DMS114 treated with DMSO at 0.1 percent for 48 hours (cell line): ENCODE measurements around the gene PIWIL4.

Source experiments
- DNase-seq: peaks from one replicate; lab custom pipeline; 2025; ENCODE audit not compliant: unreplicated experiment; lab: John Stamatoyannopoulos, UW

The PIWIL4 gene

DNA sequence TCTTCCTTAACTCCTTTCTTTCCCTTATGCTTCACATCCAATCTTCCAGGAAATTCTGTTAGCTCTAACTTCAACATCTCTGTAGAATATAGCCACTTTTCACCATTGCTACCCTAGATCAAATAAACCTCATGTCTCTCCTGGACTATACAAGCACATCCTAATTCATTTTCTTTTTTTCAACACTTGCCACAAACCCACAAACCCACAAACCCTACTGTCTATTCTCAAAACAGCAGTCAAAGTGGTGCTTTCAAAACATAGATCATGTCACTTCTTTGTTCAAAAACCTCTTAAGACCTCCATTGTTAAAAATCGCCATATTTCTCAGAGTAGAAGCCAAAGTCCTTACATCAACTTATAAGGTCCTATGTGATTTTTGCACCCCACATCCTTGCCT lies 94.3 kb downstream of the PIWIL4 start:
- no peak for DNase-seq

DNA sequence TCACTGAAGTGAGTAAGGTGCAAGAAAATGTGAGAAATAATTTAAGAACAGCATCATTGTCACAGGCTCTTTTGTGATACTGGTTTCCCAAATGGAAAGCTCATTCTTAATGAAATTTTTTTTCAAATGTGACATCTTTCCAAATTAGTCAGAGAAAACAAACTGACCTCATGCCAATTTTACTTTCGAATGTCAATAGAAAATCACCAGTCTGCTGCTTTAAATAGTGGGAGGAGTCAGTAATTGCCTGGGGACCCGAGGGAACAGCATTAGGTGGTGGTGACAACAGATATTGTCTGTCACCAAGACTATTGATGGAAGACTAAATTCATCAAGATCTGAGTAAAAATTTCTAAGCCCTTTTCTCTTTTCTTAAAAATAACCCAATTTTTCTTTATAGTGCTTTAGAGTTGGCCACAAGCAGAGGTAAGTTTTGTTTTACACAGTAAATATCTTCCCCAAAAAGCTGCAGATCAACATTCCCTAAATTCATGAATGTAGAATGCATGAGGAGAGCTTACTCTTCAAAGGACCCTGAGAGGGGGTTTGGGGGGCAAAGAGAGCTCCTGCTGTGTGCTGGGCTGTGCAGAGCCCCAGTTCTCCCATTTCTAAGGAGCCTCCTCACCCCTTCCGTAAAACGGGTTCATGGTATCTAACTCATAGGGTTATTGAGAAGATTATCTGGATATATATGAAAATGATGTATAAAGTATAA lies 95.1 kb downstream of the PIWIL4 start:
- no peak for DNase-seq

DNA sequence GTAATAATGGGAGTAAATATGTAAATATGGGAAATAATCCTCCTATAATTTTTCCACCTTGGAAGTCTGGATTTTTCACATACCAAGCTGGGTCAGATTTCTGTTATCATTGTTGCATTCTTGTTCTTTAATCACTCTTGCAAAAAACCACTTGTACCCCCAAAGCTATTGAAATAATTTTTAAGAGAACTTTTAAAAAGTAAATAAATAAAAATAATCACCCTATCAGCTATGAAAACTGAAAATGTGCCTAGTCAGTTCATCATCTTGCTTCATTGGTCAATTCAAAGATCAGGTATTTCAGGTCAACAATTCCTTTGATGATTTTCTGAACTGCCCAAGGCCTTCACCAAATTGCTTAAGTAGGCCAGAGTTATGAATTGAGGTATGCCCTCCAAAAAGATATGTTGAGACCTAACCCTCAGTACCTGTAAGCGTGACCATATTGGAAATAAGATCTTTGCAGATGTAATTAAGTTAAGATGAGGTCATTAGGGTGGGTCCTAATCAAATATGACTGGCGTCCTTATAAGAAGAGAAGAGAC lies 95.8 kb downstream of the PIWIL4 start:
- DNase-seq, result no peak

DNA sequence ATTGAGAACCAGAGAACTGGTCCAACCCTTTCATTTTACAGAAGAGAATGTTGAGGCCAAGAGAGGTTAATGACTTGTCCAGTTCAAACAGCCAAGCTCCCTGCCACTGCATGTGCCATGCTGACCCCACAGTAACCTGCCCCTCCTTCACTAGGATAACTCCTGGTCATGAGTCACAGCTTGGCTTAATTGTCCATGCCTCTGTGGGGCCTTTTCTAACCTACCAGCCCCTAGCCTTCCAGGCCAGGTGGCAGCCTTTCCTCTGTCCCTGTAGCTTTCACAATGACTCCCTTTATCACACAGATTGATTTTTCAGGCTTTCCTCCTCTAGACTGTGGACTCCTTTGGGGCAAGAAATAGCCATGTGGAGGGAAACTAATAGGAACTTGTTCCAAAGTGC lies 97.2 kb downstream of the PIWIL4 start:
- DNase-seq, result no peak

DNA sequence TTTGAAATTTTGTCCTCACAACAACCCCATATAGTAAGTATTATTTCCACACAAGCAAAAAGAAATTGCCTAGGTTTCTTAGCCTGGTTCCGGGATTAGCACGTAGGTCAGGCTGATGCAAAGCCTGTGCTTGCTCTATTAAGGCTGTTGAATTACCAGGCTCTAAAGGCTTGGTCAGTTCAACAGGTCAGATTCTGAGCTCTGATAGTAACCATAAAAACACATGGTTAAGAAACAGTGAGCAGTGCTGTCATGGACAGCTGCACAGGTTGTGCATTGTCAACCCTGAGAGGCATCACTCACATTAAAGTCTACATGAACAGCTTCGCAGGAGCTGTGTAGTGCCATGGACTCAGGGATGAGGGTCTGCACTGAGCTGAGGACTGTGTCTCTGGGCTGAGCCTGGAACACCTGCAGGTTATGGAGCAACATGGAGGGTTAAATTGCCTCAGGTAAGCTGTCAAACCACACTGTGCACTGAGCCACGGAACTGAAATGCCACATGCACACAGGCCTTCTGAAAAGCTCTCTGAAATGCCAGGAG lies 98.0 kb downstream of the PIWIL4 start:
- DNase-seq, result no peak

DNA sequence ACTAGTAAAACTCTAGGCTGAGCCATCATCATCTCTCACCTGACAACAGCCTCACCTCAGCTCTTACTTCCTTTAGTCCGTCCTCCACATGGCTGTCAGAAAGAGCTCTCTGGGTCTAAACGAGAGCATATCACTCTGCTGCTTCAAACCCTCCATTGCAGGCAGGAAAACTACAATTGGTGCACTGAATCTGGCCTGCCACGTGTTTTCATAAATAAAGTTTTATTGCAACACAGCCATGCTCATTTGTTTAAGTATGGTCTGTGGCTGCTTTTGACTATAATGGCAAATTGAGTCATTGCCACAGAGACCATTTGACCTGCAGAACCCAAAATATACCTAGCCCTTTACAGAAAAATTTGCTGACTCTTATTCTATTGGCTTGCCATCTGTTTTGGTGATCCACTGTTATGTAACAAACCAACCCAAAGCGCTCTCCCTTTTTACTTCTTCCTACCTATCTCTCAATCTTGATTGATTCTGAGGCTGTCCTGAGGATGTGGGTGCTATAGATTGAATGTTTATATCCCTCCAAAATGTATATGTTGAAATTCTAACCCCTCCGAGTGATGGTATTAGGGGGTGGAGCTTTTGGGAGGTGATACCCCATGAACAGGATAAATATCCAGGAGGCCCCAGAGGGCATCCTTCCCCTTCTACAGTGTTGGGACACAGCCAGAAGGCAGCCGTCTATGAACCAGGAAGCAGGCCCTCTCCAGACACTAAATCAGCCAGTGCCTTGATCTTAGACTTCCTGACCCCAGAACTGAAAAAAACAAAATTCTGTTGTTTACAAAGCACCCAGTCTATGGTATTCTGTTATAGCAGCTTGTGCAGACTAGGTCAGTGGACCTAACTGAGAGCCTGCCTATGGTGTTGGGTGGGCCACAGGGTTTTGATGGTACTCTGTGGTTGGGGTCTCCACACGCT lies 99.9 kb downstream of the PIWIL4 start:
- DNase-seq, result no peak

DNA sequence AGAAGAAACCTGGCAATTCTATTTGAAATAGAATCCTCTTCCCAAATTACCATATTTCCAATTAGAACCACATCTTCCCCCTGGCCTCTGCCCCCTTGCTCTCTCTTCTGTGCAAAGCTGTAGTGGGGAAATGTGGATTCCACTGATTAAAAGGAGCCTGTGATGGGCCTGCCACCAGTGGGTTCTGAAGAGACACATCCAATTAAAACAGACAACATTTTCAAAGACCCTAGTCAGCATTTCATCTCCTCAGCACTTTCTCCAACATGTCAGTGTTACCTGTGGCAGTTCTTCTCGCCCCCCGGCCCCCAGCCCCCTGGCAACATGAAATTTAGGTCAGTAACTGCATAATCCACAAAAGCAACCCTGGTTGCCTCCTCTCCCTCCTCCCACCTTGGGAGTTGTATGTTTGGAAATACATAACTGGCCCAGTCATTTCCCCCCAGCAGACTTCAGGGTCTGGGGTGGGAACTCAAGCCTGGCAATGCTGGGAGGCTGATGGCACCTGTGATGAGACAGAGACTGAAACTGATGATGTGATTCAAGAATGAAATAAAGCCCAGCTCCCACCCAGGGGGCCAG lies 101.1 kb downstream of the PIWIL4 start:
- no peak for DNase-seq

DNA sequence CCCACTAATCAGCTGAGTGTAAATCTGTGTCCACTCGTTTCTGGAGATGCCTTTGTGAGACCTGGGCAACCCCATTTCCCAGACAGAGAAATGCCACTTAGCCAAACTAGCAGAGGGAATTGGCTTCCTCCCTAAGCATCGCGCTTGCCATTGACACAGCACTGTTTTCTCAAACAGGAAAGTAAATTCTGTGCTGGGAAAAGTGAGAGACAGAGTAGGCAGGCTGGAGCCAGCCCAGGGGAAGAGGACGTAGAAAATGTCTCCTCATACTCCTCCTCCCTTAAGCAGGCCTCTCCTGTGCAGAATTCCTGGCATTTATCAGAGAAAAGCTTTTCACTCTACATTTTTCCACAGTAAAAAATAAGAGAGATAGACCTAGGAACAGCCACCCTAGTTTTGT lies 101.9 kb downstream of the PIWIL4 start:
- DNase-seq, result no peak
